ENCODE data around the gene CCDC83.
"Not testable (repeated sequence)": the region's sequence is repeated elsewhere in the genome, so short reads cannot be mapped to it uniquely, and the experiment has no call there.

The CCDC83 gene

GRCh38 chr11:85835263-85835662 is 19.9 kb upstream of the CCDC83 start:
- in situ Hi-C loops (cut with MboI; ENCODE audit: low sequenced_read_pairs), result no loop called here

- in situ Hi-C loops (cut with MboI; ENCODE audit: low sequenced_read_pairs), result no loop called here
Observed at GRCh38 chr11:85835729-85836128, 19.5 kb upstream of the CCDC83 start.

GRCh38 chr11:85840932-85841331 is 14.3 kb upstream of the CCDC83 start:
- in situ Hi-C loops (cut with MboI; ENCODE audit: low sequenced_read_pairs), result not testable (repeated sequence)

- in situ Hi-C loops (cut with MboI; ENCODE audit: low sequenced_read_pairs), result no loop called here
Observed at GRCh38 chr11:85843929-85844328, 11.3 kb upstream of the CCDC83 start.

- in situ Hi-C loops (cut with MboI; ENCODE audit: low sequenced_read_pairs), result no loop called here
Observed at GRCh38 chr11:85844439-85845123, 10.6 kb upstream of the CCDC83 start.

GRCh38 chr11:85845124-85845631 is 10.0 kb upstream of the CCDC83 start:
- in situ Hi-C loops (cut with MboI; ENCODE audit: low sequenced_read_pairs), result no loop called here

- in situ Hi-C loops (cut with MboI; ENCODE audit: low sequenced_read_pairs), result no loop called here
Observed at GRCh38 chr11:85847436-85847835, 7.7 kb upstream of the CCDC83 start.

- in situ Hi-C loops (cut with MboI; ENCODE audit: low sequenced_read_pairs), result no loop called here
Observed at GRCh38 chr11:85848006-85848405, 7.2 kb upstream of the CCDC83 start.

- in situ Hi-C loops (cut with MboI; ENCODE audit: low sequenced_read_pairs), result no loop called here
Observed at GRCh38 chr11:85848556-85848955, 6.6 kb upstream of the CCDC83 start.

GRCh38 chr11:85852754-85853153 is 2.4 kb upstream of the CCDC83 start:
- in situ Hi-C loops (cut with MboI; ENCODE audit: low sequenced_read_pairs), result loop anchor here (10.0 kb wide), 1 partner anchor 442 kb away; no protein-coding TSS in a partner anchor

GRCh38 chr11:85853541-85853940 is 1.6 kb upstream of the CCDC83 start:
- in situ Hi-C loops (cut with MboI; ENCODE audit: low sequenced_read_pairs), result loop anchor here (10.0 kb wide), 1 partner anchor 441 kb away; no protein-coding TSS in a partner anchor

GRCh38 chr11:85854212-85854556 is 999 bp upstream of the CCDC83 start:
- in situ Hi-C loops (cut with MboI; ENCODE audit: low sequenced_read_pairs), result loop anchor here (10.0 kb wide), 1 partner anchor 441 kb away; no protein-coding TSS in a partner anchor

GRCh38 chr11:85854557-85855340 is 434 bp upstream of the CCDC83 start:
- in situ Hi-C loops (cut with MboI; ENCODE audit: low sequenced_read_pairs), result loop anchor here (10.0 kb wide), 1 partner anchor 440 kb away; no protein-coding TSS in a partner anchor

GRCh38 chr11:85857098-85857497 is 1.9 kb downstream of the CCDC83 start:
- in situ Hi-C loops (cut with MboI; ENCODE audit: low sequenced_read_pairs), result loop anchor here (10.0 kb wide), 1 partner anchor 438 kb away; no protein-coding TSS in a partner anchor

GRCh38 chr11:85859541-85859940 is 4.4 kb downstream of the CCDC83 start:
- in situ Hi-C loops (cut with MboI; ENCODE audit: low sequenced_read_pairs), result loop anchor here (10.0 kb wide), 1 partner anchor 435 kb away; no protein-coding TSS in a partner anchor

- in situ Hi-C loops (cut with MboI; ENCODE audit: low sequenced_read_pairs), result no loop called here
Observed at GRCh38 chr11:85863855-85864254, 8.7 kb downstream of the CCDC83 start.

GRCh38 chr11:85866137-85866827 is 11.1 kb downstream of the CCDC83 start:
- in situ Hi-C loops (cut with MboI; ENCODE audit: low sequenced_read_pairs), result no loop called here

GRCh38 chr11:85867751-85868150 is 12.6 kb downstream of the CCDC83 start:
- in situ Hi-C loops (cut with MboI; ENCODE audit: low sequenced_read_pairs), result no loop called here

- in situ Hi-C loops (cut with MboI; ENCODE audit: low sequenced_read_pairs), result no loop called here
Observed at GRCh38 chr11:85869781-85870180, 14.6 kb downstream of the CCDC83 start.

- in situ Hi-C loops (cut with MboI; ENCODE audit: low sequenced_read_pairs), result no loop called here
Observed at GRCh38 chr11:85874265-85874664, 19.1 kb downstream of the CCDC83 start.

GRCh38 chr11:85875505-85875904 is 20.3 kb downstream of the CCDC83 start:
- in situ Hi-C loops (cut with MboI; ENCODE audit: low sequenced_read_pairs), result no loop called here

All from HL-60/S4 (cell line).